ENCODE results near the gene RARRES2. TPM values are rescaled to one million over a fixed set of nuclear protein-coding genes. Genes with fewer than 3 reads are reported as not detected.

RARRES2 gene
- total RNA-seq, 1 donor from 2014 or later = not detected

DNA sequence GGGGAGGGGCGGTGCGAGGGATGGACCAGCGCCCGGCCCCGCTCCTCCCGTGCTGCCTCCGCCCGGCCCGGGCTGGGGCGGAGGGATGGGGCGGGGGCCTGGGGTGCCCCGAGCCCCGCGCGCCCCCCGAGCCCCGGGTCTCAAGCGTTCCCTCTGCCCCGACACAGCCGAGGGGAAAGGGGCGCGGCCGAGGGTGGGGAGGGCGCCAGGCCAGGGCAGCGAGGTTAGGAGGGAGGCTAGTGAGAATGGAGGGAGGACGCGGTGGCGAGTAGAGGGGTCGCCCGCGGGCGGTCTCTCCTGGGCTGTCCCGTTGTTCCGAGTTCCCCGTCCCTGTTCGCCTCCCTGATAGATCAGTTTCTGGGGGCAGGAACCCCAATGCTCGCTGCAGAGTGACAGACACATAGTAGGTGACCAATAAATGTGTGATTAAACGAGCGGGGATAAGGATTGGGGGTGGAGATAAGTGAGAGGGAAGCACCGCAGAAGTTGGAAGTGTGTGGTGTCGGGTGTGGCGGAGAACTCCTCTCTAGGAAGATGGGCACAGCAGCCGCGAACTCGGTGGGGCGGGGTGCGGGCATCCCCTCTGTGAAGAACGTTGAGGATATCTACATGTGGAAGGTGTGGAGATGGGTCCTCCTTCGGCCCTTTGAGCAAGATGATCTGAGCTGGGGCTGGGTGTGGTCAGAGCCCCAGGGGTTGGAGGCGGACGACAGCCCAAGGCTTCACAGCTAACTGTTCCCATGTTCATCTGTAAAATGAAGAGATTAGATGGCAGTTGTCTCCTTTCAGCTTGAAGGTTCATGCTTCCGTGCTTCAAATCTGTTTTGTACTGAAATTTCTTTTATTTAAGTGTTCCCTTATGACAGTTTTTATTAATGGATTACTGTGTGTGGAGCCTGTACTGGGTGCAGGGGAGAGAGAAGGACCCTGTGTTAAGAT, 38.3 kb upstream of the RARRES2 start:
- ATAC-seq (ENCODE audit: low read depth) (no peak), DNase-seq (peak; percentile 32)
- CTCF ChIA-PET = interaction anchor here (0.9 kb wide), 1 partner anchor 26 kb away, joined by 3 read pairs; a partner anchor contains a TSS
- Mint-ChIP-seq H3K9me3 (no peaks in the 10 kb centered on the region), H3K36me3 (ENCODE audit: low read depth) (peaks cover 5% of the 10 kb centered on the region), H3K27ac (peak overlapping the region; percentile 88), H3K4me1 (peaks cover 73% of the 10 kb centered on the region), H3K27me3 (no peaks in the 10 kb centered on the region), H3K4me3 (peak overlapping the region; percentile 90)
- TF ChIP-seq, protein P1, sequence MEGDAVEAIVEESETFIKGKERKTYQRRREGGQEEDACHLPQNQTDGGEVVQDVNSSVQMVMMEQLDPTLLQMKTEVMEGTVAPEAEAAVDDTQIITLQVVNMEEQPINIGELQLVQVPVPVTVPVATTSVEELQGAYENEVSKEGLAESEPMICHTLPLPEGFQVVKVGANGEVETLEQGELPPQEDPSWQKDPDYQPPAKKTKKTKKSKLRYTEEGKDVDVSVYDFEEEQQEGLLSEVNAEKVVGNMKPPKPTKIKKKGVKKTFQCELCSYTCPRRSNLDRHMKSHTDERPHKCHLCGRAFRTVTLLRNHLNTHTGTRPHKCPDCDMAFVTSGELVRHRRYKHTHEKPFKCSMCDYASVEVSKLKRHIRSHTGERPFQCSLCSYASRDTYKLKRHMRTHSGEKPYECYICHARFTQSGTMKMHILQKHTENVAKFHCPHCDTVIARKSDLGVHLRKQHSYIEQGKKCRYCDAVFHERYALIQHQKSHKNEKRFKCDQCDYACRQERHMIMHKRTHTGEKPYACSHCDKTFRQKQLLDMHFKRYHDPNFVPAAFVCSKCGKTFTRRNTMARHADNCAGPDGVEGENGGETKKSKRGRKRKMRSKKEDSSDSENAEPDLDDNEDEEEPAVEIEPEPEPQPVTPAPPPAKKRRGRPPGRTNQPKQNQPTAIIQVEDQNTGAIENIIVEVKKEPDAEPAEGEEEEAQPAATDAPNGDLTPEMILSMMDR (IDR thresholded peaks at IDR 0.05) = no peak
- POLR2A ChIA-PET = interaction anchor here (0.5 to 4.8 kb wide), 6 partner anchors 12 to 60 kb away, joined by 3 to 261 read pairs (median 4); partner anchors contain the start of genes ACTR3C, LRRC61 and REPIN1
- intact Hi-C loops (cut with micrococcal nuclease) = loop anchor here (1.0 to 5.0 kb wide), 10 partner anchors 10 to 703 kb away; partner anchors contain the start of genes ABCB8, ACTR3C, LRRC61 and TMUB1

DNA sequence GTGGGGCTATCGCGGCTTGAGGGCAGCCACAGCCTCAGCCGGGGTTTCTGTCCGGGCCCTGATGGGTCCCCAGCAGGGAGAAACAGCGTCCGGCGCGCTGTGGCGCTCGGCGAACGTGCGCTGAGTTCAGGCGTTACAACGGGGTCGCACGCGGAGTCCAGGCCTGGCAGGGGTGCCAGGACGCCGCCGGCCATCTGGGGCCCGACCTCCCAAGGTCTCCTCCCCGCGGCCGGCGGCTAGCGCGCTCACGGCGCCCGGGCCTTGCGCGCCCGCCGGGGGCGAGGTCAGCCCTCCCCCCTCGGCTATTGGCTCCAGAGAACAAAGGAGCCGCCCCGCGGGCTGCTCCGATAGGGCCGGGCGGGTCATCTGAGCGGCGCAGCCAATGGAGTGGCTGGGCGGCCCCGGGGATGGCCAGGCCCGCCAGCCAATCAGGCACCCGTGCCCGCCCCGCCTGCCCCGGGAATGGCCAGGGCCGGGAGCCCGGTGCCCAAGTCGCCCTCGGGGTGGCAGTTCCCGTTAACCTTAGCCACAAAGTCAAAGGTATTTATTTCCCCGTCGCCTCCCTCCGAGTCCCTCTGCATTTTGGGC, 37.5 kb upstream of the RARRES2 start, which contains the start of gene ZNF775:
Gene ZNF775, plus strand, starts transcription at position 478 of the 588 bp plus-strand sequence. CDS start 9,141 bp downstream, outside the sequence.
- intact Hi-C loops (cut with micrococcal nuclease) = loop anchor here (1.0 to 5.0 kb wide), 10 partner anchors 10 to 704 kb away; partner anchors contain the start of genes ABCB8, ACTR3C, LRRC61 and TMUB1
- peak; percentile 90 for DNase-seq
- POLR2A ChIA-PET = interaction anchor here (0.6 to 4.8 kb wide), 5 partner anchors 11 to 1464 kb away, joined by 6 to 261 read pairs (median 13); partner anchors contain the start of genes ACTR3C, LRRC61 and REPIN1
- Mint-ChIP-seq H3K4me3 (peak within 1 kb of the TSS; percentile 90), H3K4me1 (peaks cover 80% of the 10 kb centered on the region), H3K27me3 (no peaks in the 10 kb centered on the region), H3K27ac (peak within 1 kb of the TSS; percentile 88), H3K9me3 (no peaks in the 10 kb centered on the region), H3K36me3 (ENCODE audit: low read depth) (peaks cover 12% of the 10 kb centered on the region)
- CTCF ChIA-PET = interaction anchor here (1.7 to 2.1 kb wide), 2 partner anchors 10 to 11 kb away, joined by 5 to 6 read pairs; partner anchors contain the start of gene REPIN1
- TF ChIP-seq, protein P1 (IDR thresholded peaks at IDR 0.05) = no peak
- peak; percentile 93 for ATAC-seq (ENCODE audit: low read depth)

DNA sequence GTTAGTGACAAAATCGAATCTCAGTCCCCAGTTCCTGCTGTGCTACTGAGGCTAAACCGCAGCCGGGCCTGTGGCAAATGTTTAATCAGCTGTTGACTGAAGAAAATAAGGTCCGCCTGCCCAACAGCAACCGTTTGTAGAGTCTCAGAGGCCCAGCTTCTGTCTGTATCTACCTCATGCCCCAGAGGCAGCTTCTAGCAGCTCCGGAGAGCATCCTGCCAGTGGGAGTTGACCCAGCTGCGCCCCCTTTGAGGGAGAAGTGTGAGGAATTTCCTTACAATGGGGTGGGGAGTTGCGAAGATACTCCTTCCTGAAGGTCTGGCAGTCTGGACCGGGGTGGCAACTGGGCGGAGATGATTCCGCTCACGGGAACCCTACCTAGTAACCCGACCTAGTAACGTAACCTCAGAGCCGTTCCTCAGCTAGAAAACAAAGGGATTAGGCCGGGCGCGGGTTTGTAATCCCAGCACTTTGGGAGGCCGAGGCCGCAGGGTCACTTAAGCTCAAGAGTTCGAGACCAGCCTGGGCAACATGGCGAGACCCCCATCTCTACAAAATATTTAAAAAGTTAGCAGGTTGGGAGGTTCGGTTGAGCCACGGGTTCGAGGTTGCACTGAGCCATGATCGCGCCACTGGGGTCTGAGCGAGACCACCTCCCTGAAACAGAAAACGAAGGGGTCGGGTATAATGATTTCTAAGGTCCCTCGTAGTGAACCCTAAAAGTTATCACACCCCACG, 36.9 kb upstream of the RARRES2 start:
- POLR2A ChIA-PET = interaction anchor here (0.6 to 4.8 kb wide), 11 partner anchors 11 to 1464 kb away, joined by 3 to 261 read pairs (median 6); partner anchors contain the start of genes ACTR3C, LRRC61 and REPIN1
- DNase-seq (no peak), ATAC-seq (ENCODE audit: low read depth) (no peak)
- H3K27me3 Mint-ChIP-seq = no peaks in the 10 kb centered on the region
- H3K9me3 Mint-ChIP-seq = no peaks in the 10 kb centered on the region
- intact Hi-C loops (cut with micrococcal nuclease) = loop anchor here (2.0 to 5.0 kb wide), 4 partner anchors 13 to 705 kb away; partner anchors contain the start of genes ABCB8, TMUB1 and ZNF467
- H3K36me3 Mint-ChIP-seq (ENCODE audit: low read depth) = peaks cover 18% of the 10 kb centered on the region
- peak overlapping the region; percentile 88 for H3K27ac Mint-ChIP-seq
- peaks cover 84% of the 10 kb centered on the region for H3K4me1 Mint-ChIP-seq
- CTCF ChIA-PET = interaction anchor here (0.8 to 2.1 kb wide), 8 partner anchors 9 to 31 kb away, joined by 3 to 9 read pairs (median 4); partner anchors contain the start of gene REPIN1
- H3K4me3 Mint-ChIP-seq = peak overlapping the region; percentile 81
- TF ChIP-seq, protein P1 (IDR thresholded peaks at IDR 0.05) = no peak

DNA sequence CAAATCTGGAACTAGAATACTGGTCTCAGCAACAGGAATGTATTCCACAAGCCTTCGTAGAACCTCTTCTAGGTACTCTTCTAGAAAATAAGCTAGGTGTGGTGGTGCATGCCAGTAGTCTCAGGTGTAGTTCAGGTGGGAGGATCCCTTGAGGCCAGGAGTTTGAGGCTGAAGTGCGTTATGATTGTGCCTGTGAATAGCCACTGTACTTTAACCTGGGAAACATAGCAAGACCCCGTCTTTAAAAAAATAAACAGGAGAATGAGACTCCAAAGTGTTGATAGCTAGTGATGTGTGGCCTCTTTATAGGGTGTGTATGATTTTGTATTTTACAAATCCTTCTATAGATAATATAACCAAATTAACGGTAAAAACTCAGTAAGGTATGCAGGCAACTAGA, 36.2 kb upstream of the RARRES2 start:
- POLR2A ChIA-PET = interaction anchor here (0.9 to 4.8 kb wide), 9 partner anchors 10 to 60 kb away, joined by 3 to 261 read pairs (median 7); partner anchors contain the start of genes ACTR3C, LRRC61 and REPIN1
- TF ChIP-seq, protein P1 (IDR thresholded peaks at IDR 0.05) = no peak
- peak overlapping the region; percentile 88 for H3K27ac Mint-ChIP-seq

More for the DNA sequence above, 36.2 kb upstream of the RARRES2 start:
- no peaks in the 10 kb centered on the region for H3K9me3 Mint-ChIP-seq
- no peaks in the 10 kb centered on the region for H3K27me3 Mint-ChIP-seq
- peak overlapping the region; percentile 81 for H3K4me3 Mint-ChIP-seq
- no peak for ATAC-seq (ENCODE audit: low read depth)
- intact Hi-C loops (cut with micrococcal nuclease) = loop anchor here (2.0 to 5.0 kb wide), 4 partner anchors 13 to 705 kb away; partner anchors contain the start of genes ABCB8, TMUB1 and ZNF467
- CTCF ChIA-PET = interaction anchor here (0.8 to 2.1 kb wide), 8 partner anchors 8 to 32 kb away, joined by 3 to 9 read pairs (median 4); partner anchors contain the start of gene REPIN1
- DNase-seq = no peak
- H3K4me1 Mint-ChIP-seq = peaks cover 84% of the 10 kb centered on the region
- peaks cover 25% of the 10 kb centered on the region for H3K36me3 Mint-ChIP-seq (ENCODE audit: low read depth)

Data from activated B cell treated with CpG ODN at 0.5 μM for 24 hours (primary cell).